ENCODE data around the gene LETMD1. TPM values are rescaled to one million over a fixed set of nuclear protein-coding genes. Genes with fewer than 3 reads are reported as not detected.

LETMD1 gene
- total and polyA plus RNA-seq, 2 of the 13 experiments (the other 11 are each of a cell fraction or from before 2014, with no cell fraction given), result 43.3 to 87.7 TPM

DNA sequence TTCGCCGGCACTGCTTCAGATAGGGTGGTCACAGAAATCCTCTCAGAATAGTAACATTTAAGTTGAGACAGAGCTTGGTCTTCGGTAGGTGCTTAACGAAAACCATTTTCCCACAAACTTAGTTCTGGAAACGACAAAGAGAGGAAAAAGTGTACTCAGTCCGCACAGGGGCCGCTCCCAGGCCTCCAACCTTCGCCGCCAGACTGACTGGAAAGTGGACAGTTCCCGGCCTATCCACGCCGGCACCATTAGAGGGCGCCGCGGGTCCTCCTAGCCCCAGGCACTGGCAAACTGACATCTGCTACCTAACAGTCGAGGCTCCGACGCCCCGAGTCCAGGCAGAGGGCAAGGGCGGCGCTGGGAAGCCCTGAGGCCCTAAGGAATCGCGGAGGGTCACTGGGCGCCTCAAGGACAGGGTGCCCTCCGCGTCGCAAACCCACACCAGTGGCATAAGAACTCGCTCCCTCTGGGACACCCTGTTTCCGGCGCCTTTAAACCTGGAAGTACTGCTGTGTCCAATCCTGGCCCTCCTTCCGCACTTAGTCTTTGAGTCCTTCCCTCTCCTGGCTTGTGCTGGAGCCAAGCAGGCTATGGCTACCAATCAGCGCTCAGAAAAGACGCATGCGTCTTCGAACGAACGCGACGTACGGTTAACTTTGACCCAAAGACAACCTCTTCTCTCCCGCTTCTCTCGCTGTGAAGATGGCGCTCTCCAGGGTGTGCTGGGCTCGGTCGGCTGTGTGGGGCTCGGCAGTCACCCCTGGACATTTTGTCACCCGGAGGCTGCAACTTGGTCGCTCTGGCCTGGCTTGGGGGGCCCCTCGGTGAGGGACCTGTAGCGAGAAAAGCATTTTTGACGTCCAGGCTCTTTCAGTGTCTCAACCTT lies at the start of gene LETMD1 (continued):
- TF ChIP-seq, protein P1, sequence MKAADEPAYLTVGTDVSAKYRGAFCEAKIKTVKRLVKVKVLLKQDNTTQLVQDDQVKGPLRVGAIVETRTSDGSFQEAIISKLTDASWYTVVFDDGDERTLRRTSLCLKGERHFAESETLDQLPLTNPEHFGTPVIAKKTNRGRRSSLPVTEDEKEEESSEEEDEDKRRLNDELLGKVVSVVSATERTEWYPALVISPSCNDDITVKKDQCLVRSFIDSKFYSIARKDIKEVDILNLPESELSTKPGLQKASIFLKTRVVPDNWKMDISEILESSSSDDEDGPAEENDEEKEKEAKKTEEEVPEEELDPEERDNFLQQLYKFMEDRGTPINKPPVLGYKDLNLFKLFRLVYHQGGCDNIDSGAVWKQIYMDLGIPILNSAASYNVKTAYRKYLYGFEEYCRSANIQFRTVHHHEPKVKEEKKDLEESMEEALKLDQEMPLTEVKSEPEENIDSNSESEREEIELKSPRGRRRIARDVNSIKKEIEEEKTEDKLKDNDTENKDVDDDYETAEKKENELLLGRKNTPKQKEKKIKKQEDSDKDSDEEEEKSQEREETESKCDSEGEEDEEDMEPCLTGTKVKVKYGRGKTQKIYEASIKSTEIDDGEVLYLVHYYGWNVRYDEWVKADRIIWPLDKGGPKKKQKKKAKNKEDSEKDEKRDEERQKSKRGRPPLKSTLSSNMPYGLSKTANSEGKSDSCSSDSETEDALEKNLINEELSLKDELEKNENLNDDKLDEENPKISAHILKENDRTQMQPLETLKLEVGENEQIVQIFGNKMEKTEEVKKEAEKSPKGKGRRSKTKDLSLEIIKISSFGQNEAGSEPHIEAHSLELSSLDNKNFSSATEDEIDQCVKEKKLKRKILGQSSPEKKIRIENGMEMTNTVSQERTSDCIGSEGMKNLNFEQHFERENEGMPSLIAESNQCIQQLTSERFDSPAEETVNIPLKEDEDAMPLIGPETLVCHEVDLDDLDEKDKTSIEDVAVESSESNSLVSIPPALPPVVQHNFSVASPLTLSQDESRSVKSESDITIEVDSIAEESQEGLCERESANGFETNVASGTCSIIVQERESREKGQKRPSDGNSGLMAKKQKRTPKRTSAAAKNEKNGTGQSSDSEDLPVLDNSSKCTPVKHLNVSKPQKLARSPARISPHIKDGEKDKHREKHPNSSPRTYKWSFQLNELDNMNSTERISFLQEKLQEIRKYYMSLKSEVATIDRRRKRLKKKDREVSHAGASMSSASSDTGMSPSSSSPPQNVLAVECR (CRISPR knock-in tag; IDR thresholded peaks at IDR 0.05; ENCODE audit: borderline replicate concordance), result peak; percentile 77
- no peak for TF ChIP-seq CCDC6 (CRISPR knock-in tag; IDR thresholded peaks at IDR 0.05)
- no peak for TF ChIP-seq ZFP36L2 (CRISPR knock-in tag; IDR thresholded peaks at IDR 0.05)
- TF ChIP-seq ZNF256 (CRISPR knock-in tag; conservative IDR thresholded peaks at IDR 0.05), result no peak
- no peak for TF ChIP-seq ZNF746 (CRISPR knock-in tag; IDR thresholded peaks at IDR 0.05)
- TF ChIP-seq ZNF275 (CRISPR knock-in tag; IDR thresholded peaks at IDR 0.05; ENCODE audit: borderline replicate concordance), result no peak; the same call in 1 of the 2 replicates
- no peak for TF ChIP-seq SIX4 (CRISPR knock-in tag; IDR thresholded peaks at IDR 0.05)
- TF ChIP-seq ZNF703 (CRISPR knock-in tag; IDR thresholded peaks at IDR 0.05; ENCODE audit: borderline replicate concordance), result no peak
- no peak for TF ChIP-seq ZNF557 (CRISPR knock-in tag; IDR thresholded peaks at IDR 0.05)
